GM23248 (cell line): ENCODE data around the gene MPRIP. TPM values are rescaled to one million over a fixed set of nuclear protein-coding genes. Genes with fewer than 3 reads are reported as not detected.

Experiments
- DNase-seq: peaks from one replicate; pipeline ENCODE4 v3.0.0-alpha.2; 2015
- H2AFZ ChIP-seq: fragments of 200-600 bp; sonication (generic); 2 replicates; pipeline ENCODE4 v1.6.1; 2016; ENCODE audit warnings: antibody characterized with exemption
- H3F3A ChIP-seq: fragments of 200-600 bp; sonication (generic); 2 replicates; pipeline ENCODE4 v1.6.1; 2016; ENCODE audit warnings: mild to moderate bottlenecking, antibody characterized with exemption, mixed run types; ENCODE audit not compliant: insufficient read depth
- H3K27ac ChIP-seq: fragments of 200-600 bp; sonication (generic); 2 replicates; pipeline ENCODE4 v1.5.1; 2016; ENCODE audit warnings: mild to moderate bottlenecking
- H3K27me3 ChIP-seq: fragments of 200-600 bp; sonication (generic); replicated peaks from 2 replicates; pipeline ENCODE4 v1.6.1; 2016; ENCODE audit warnings: mild to moderate bottlenecking; ENCODE audit not compliant: insufficient read depth
- H3K36me3 ChIP-seq: fragments of 200-600 bp; sonication (generic); 2 replicates; pipeline ENCODE4 v1.6.1; 2016; ENCODE audit warnings: low read depth, mild to moderate bottlenecking
- H3K4me1 ChIP-seq: fragments of 200-600 bp; sonication (generic); 2 replicates; pipeline ENCODE4 v1.6.1; 2016; ENCODE audit warnings: mild to moderate bottlenecking; ENCODE audit not compliant: insufficient read depth
- H3K4me2 ChIP-seq: fragments of 200-600 bp; sonication (generic); one replicate; pipeline ENCODE4 v1.6.1; 2016; ENCODE audit warnings: mild to moderate bottlenecking; ENCODE audit not compliant: unreplicated experiment
- H3K4me3 ChIP-seq: fragments of 200-600 bp; sonication (generic); 2 replicates; pipeline ENCODE4 v1.5.1; 2016; ENCODE audit warnings: mild to moderate bottlenecking
- H3K79me2 ChIP-seq: fragments of 200-600 bp; sonication (generic); 2 replicates; pipeline ENCODE4 v1.6.1; 2016; ENCODE audit warnings: mild to moderate bottlenecking; ENCODE audit not compliant: insufficient read depth
- H3K9ac ChIP-seq: fragments of 200-600 bp; sonication (generic); 2 replicates; pipeline ENCODE4 v1.6.1; 2016; ENCODE audit warnings: mild to moderate bottlenecking
- H3K9me2 ChIP-seq: fragments of 200-600 bp; sonication (generic); 2 replicates; pipeline ENCODE4 v1.6.1; 2016; ENCODE audit warnings: mixed run types, mild to moderate bottlenecking, moderate library complexity; ENCODE audit not compliant: insufficient read depth
- H3K9me3 ChIP-seq: fragments of 200-600 bp; sonication (generic); one replicate; pipeline ENCODE4 v1.6.1; 2017; ENCODE audit warnings: low read depth
- H4K20me1 ChIP-seq: fragments of 200-600 bp; sonication (generic); 2 replicates; pipeline ENCODE4 v1.6.0; 2016; ENCODE audit not compliant: insufficient read depth
- EZH2 ChIP-seq: fragments of 200-600 bp; sonication (generic); IDR thresholded peaks from 2 replicates; pipeline ENCODE4 v1.6.1; 2018; ENCODE audit warnings: antibody characterized with exemption, mild to moderate bottlenecking; ENCODE audit not compliant: insufficient read depth, poor library complexity, severe bottlenecking
- EZH2phosphoT487 ChIP-seq: fragments of 200-600 bp; sonication (generic); IDR thresholded peaks from 2 replicates; pipeline ENCODE4 v1.6.1; 2018; ENCODE audit warnings: antibody characterized with exemption, moderate library complexity, mild to moderate bottlenecking, low read depth; ENCODE audit not compliant: insufficient read depth
- WGBS, 2 experiments: methylation state at CpG; one replicate each; pipeline ENCODE4 v1.1.6; 2015 to 2017; ENCODE audit warnings: low lambda C conversion rate in 2 of 2, low coverage in 1 of 2; ENCODE audit errors: missing lambda C conversion rate in 2 of 2; 5-methylcytosine and 5-hydroxymethylcytosine counted together
- in situ Hi-C: fragments of 300-500 bp; cut with MboI; formaldehyde crosslinking; loops from 2 replicates; pipeline ENCODE4 v1.15.0; 2020
- polyA plus RNA-seq: library from polyadenylated mRNA; unstranded; fragments of >200 nt; fragmentation: Nextera tagmentation; extraction: Ambion mirVana; gene quantifications from 2 replicates; pipeline ENCODE4 v1.2.1, GENCODE V29; 2016
- total RNA-seq: library from RNA; depleted of rRNA; stranded (reverse); fragments of >200 nt; shearing (Covaris generic); gene quantifications from 2 replicates; pipeline ENCODE4 v1.2.3, GENCODE V29; 2014

The MPRIP gene
- total and polyA plus RNA-seq, 2 experiments from 2014 or later, result 73.5 to 292 TPM

DNA sequence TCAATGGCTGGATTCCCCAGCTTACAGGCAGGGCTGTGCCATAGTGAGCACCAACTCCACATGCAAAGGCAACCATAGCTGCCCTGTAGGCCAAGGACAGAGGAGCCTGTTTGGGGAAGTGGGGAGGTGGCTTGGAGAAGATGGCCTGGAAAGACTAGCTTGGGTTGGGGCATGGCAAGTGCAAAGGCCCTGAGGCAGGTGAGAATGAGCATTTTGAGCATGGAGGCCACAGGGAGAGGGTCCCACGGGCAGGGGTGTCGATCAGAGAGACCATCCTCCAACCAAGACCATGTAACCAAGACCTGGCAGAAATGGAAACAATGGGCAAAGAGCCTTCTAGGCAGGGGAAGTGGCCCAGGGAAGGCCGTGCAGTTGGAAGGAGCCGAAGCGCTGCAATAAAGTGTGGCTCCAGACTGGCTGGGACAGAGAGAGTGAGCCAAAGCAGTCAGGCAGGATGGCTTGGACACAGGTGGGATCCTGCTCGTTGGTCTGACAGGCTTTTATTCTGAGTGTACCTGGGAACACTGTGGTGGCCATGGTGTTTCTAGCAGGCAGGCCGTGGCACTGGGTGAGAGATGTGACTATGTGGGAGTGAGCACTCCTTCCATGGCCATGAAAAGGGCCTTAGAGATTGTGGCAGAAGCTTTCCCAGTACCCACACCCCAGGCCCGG, 24.8 kb upstream of the MPRIP start:
- H3K9me2 ChIP-seq, result no peaks in the 10 kb centered on the region
- no peak overlapping the region for H3K4me2 ChIP-seq
- H3F3A ChIP-seq, result peaks cover 12% of the 10 kb centered on the region
- no peak overlapping the region for H2AFZ ChIP-seq
- H3K4me1 ChIP-seq, result peaks cover 15% of the 10 kb centered on the region
- H3K36me3 ChIP-seq, result no peaks in the 10 kb centered on the region
- no peak for DNase-seq
- in situ Hi-C loops, result no loop called here
- no peak overlapping the region for H3K4me3 ChIP-seq
- H3K27me3 ChIP-seq, result no peaks in the 10 kb centered on the region
- H3K9me3 ChIP-seq, result no peaks in the 10 kb centered on the region
- H4K20me1 ChIP-seq, result no peaks in the 10 kb centered on the region
- WGBS, 2 experiments, result 95% methylated on average over 7 to 8 of the region's 8 CpGs
- H3K79me2 ChIP-seq, result no peaks in the 10 kb centered on the region
- no peak for TF ChIP-seq EZH2phosphoT487
- TF ChIP-seq EZH2, result no peak
- no peak overlapping the region for H3K9ac ChIP-seq
- H3K27ac ChIP-seq, result no peak overlapping the region

DNA sequence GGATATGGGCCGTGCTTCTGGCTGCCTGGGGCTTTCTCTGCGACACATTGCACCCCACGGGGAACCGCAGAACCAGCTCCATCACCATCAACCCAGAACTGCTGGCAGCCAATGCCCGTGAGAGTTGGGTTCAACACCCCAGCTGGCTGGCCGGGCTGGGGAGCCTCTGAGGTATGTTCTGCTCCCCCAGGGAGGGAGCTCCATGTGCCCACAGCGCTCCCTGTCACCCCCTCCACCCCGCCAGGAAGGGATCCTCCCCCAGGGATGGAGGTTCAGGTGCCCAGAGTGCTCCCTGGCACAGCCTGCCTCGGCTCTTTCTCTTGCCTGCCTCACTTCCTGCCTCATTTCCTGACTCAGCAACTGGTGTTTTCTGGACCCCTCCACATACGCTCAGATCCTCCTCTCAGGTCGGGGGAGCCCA, 24.2 kb upstream of the MPRIP start:
- Histone ChIP-seq H3K36me3 (no peaks in the 10 kb centered on the region), H3K4me3 (no peak overlapping the region), H4K20me1 (no peaks in the 10 kb centered on the region), H3K27me3 (no peaks in the 10 kb centered on the region), H3F3A (peaks cover 18% of the 10 kb centered on the region), H3K27ac (no peak overlapping the region), H3K9me3 (no peaks in the 10 kb centered on the region), H2AFZ (no peak overlapping the region), H3K9ac (no peak overlapping the region), H3K79me2 (no peaks in the 10 kb centered on the region), H3K4me2 (no peak overlapping the region), H3K4me1 (peaks cover 15% of the 10 kb centered on the region), H3K9me2 (no peaks in the 10 kb centered on the region)
- WGBS, 2 experiments, result 89 to 95% methylated on average over 11 of the region's 11 CpGs
- TF ChIP-seq EZH2phosphoT487, result no peak
- no peak for TF ChIP-seq EZH2
- no peak for DNase-seq
- in situ Hi-C loops, result no loop called here

DNA sequence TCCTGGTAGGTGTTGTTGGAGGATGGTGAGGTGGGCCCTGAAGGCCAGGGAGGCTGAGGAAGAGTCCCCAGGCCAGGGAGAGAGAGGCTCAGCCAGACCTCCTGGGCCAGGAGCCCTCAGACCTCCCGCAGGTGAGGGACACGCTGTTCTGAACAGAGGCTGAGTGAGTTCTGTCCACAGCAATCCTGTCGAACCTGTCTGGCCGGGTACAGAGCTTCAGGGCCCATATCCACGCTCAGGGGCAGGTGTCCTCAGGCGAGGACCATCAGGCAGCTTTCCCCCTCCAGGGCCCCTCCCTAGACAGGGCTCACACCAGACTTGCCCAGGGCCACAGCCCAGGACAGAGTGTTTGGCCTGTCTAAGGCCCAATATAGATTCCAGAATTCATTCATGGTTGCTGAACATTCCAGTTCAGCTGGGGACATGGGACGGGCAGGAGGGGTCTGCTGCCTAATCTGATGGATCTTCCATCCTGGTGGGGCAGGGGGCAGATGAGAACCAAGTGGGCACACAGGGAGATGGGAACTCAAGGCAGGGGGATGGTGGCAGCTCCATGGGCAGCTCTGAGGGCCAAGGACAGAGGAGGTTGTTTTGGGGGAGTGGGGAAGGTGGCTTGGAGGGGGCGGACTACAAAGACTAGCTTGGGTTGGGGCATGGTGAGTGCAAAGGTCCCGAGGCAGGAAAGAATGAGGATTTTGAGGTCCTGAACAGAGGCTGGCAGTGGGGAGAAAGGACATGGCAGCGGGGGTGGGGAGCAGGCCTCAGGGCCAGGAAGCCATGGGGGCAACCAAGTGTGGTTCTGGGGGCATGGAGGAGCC, 23.4 kb upstream of the MPRIP start:
- in situ Hi-C loops, result no loop called here
- DNase-seq, result no peak

DNA sequence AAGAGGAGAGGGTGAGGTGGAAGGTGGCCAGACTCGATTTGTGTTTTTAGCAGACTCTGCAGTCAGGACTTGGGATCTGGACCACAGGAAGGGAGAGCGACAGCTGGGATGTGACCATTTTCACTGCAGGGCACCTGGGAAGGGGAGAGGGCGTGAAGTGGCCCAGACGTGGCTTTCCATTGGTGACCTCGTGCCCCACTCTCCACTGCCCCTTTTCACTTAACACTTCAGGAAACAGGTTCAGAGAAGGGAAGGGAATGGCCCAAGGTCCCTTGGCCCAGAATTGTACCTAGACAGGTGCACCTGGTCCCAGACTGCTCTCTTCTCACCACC, 22.9 kb upstream of the MPRIP start:
- Histone ChIP-seq H3K9me2 (no peaks in the 10 kb centered on the region), H3K27ac (no peak overlapping the region), H2AFZ (no peak overlapping the region), H4K20me1 (no peaks in the 10 kb centered on the region), H3K79me2 (no peaks in the 10 kb centered on the region), H3K27me3 (no peaks in the 10 kb centered on the region), H3K36me3 (no peaks in the 10 kb centered on the region), H3K4me2 (no peak overlapping the region), H3K4me1 (peaks cover 15% of the 10 kb centered on the region), H3K9ac (no peak overlapping the region), H3K9me3 (no peaks in the 10 kb centered on the region), H3F3A (peaks cover 19% of the 10 kb centered on the region), H3K4me3 (no peak overlapping the region)
- 84 to 90% methylated on average over 5 of the region's 5 CpGs for WGBS, 2 experiments
- in situ Hi-C loops, result no loop called here
- no peak for TF ChIP-seq EZH2phosphoT487
- TF ChIP-seq EZH2, result no peak
- DNase-seq, result no peak

More for the DNA sequence above, 23.4 kb upstream of the MPRIP start:
- Histone ChIP-seq H2AFZ (no peak overlapping the region), H3F3A (peaks cover 19% of the 10 kb centered on the region), H4K20me1 (no peaks in the 10 kb centered on the region), H3K36me3 (no peaks in the 10 kb centered on the region), H3K9me3 (no peaks in the 10 kb centered on the region), H3K27ac (no peak overlapping the region), H3K4me1 (peaks cover 15% of the 10 kb centered on the region), H3K9ac (no peak overlapping the region), H3K9me2 (no peaks in the 10 kb centered on the region), H3K27me3 (no peaks in the 10 kb centered on the region), H3K79me2 (no peaks in the 10 kb centered on the region), H3K4me2 (no peak overlapping the region), H3K4me3 (no peak overlapping the region)
- TF ChIP-seq EZH2phosphoT487, result no peak
- TF ChIP-seq EZH2, result no peak
- 96 to 98% methylated on average over 9 to 10 of the region's 10 CpGs for WGBS, 2 experiments
